Body of pancreas (tissue), 4 donors: Measurements from ENCODE around the gene RAB40A.

Experiments used
- CTCF ChIP-seq, 7 experiments: fragments of 450-650 bp in 4 of 7; fragments of 200-600 bp in 3 of 7; sonication (generic) in 3 of 7; IDR thresholded peaks; one replicate each; pipeline ENCODE4 v1.5.1; 2016 to 2019; ENCODE audit warnings: antibody characterized with exemption in 7 of 7
- POLR2A ChIP-seq, 3 donors: fragments of 450-650 bp; IDR thresholded peaks; one replicate each; pipeline ENCODE4 v1.6.1; 2016; ENCODE audit warnings: antibody characterized with exemption in 3 of 3, mild to moderate bottlenecking in 2 of 3

DNA sequence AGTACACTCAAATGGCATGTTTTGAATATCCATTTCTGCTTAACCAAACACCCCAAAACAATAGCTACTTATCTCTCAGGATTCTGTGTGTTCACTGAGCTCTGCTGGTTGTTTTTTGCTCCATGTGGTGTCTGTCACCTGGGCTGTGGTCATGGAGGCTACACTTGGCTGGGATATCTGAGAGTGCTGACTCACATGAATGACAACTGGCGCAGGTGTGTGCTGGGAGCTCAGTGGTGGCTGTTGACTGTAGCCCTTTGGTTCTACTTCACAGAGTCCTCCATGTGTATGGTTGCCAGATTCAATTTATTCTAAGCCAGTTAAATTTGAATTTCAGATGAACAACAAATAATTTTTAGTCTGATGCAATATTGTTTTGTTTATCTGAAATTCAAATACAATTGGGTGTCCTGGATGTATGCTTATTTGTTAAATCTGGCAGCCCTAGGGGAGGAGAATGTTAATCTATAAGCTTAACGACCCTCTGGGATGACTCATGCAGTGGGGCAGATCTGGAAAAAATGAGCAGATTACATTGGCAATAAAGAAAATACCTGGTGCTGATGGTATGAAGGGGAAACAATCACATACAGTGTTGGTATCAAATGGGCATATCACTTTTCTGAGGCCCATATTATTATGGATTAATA, 37.8 kb upstream of the RAB40A start:
- TF ChIP-seq POLR2A (IDR thresholded peaks at IDR 0.05), result no peak
- TF ChIP-seq CTCF (IDR thresholded peaks at IDR 0.05), result no peak
